GM23338 (cell line): ENCODE results near the gene SLC10A6.

Experiments
- CREB1 ChIP-seq: fragments of 250-450 bp; sonication (Bioruptor Pico); IDR thresholded peaks from 2 replicates; pipeline ENCODE4 v1.5.0; 2020; ENCODE audit warnings: low read depth, mild to moderate bottlenecking, moderate library complexity
- EZH2 ChIP-seq: fragments of 200-600 bp; sonication (generic); IDR thresholded peaks from one replicate; pipeline ENCODE4 v1.8.0; 2017; ENCODE audit warnings: antibody characterized with exemption, mild to moderate bottlenecking, low read depth; ENCODE audit not compliant: unreplicated experiment
- EZH2phosphoT487 ChIP-seq: fragments of 200-600 bp; sonication (generic); IDR thresholded peaks from one replicate; pipeline ENCODE4 v1.8.1; 2018; ENCODE audit warnings: antibody characterized with exemption; ENCODE audit not compliant: unreplicated experiment
- JUNB ChIP-seq: IDR thresholded peaks from one replicate; pipeline ENCODE4 v1.6.1; 2016; ENCODE audit warnings: antibody characterized with exemption; ENCODE audit not compliant: unreplicated experiment
- NANOG ChIP-seq: IDR thresholded peaks from 2 replicates; pipeline ENCODE4 v1.6.1; 2016; ENCODE audit warnings: antibody characterized with exemption, borderline replicate concordance
- POLR2AphosphoS5 ChIP-seq: IDR thresholded peaks from 2 replicates; pipeline ENCODE4 v1.6.1; 2016; ENCODE audit warnings: antibody characterized with exemption, low read depth
- ZNF114 ChIP-seq: fragments of 250-450 bp; sonication (Bioruptor Pico); IDR thresholded peaks from 2 replicates; pipeline ENCODE4 v1.5.0; 2020; ENCODE audit warnings: mild to moderate bottlenecking, moderate library complexity
- TF ChIP-seq, protein P1 (sequence below), 2 experiments: fragments of 200-600 bp in 1 of 2; sonication (generic) in 1 of 2; conservative IDR thresholded peaks; 2 replicates each; pipeline versions ENCODE4 v1.5.1 to v1.6.1; 2016 to 2017; ENCODE audit warnings: antibody characterized with exemption in 2 of 2, low read depth in 2 of 2, mild to moderate bottlenecking in 2 of 2, moderate library complexity in 1 of 2
- TF ChIP-seq, protein P2 (sequence below): IDR thresholded peaks from one replicate; pipeline ENCODE4 v1.6.1; 2018; ENCODE audit warnings: antibody characterized with exemption; ENCODE audit not compliant: unreplicated experiment
- TF ChIP-seq, protein P3 (sequence below): IDR thresholded peaks from 2 replicates; pipeline ENCODE4 v1.6.1; 2016; ENCODE audit warnings: antibody characterized with exemption

DNA sequence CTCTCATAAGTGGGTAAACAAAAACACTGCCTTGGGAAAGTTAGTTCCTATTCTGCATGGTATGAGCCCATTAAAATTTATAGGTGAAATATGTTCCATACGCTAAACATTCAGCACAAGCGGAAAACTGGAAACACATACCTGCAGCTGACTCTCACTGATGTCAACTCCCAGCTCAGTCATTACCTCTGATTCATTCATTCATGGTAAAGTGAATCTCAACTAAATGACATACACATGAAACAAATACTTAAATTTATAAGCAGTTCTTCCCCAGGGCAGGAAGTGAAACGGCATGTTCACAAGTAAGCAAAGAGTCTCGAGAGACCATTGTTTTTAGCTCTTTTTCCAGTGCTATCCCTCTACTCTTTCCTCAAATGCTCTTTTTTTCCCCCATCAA, 1.6 kb downstream of the SLC10A6 start:
- TF ChIP-seq, protein P1, sequence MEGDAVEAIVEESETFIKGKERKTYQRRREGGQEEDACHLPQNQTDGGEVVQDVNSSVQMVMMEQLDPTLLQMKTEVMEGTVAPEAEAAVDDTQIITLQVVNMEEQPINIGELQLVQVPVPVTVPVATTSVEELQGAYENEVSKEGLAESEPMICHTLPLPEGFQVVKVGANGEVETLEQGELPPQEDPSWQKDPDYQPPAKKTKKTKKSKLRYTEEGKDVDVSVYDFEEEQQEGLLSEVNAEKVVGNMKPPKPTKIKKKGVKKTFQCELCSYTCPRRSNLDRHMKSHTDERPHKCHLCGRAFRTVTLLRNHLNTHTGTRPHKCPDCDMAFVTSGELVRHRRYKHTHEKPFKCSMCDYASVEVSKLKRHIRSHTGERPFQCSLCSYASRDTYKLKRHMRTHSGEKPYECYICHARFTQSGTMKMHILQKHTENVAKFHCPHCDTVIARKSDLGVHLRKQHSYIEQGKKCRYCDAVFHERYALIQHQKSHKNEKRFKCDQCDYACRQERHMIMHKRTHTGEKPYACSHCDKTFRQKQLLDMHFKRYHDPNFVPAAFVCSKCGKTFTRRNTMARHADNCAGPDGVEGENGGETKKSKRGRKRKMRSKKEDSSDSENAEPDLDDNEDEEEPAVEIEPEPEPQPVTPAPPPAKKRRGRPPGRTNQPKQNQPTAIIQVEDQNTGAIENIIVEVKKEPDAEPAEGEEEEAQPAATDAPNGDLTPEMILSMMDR (conservative IDR thresholded peaks at IDR 0.05; ENCODE audit: low read depth in 2 of 2): no peak
- no peak for TF ChIP-seq POLR2AphosphoS5
- TF ChIP-seq, protein P2, sequence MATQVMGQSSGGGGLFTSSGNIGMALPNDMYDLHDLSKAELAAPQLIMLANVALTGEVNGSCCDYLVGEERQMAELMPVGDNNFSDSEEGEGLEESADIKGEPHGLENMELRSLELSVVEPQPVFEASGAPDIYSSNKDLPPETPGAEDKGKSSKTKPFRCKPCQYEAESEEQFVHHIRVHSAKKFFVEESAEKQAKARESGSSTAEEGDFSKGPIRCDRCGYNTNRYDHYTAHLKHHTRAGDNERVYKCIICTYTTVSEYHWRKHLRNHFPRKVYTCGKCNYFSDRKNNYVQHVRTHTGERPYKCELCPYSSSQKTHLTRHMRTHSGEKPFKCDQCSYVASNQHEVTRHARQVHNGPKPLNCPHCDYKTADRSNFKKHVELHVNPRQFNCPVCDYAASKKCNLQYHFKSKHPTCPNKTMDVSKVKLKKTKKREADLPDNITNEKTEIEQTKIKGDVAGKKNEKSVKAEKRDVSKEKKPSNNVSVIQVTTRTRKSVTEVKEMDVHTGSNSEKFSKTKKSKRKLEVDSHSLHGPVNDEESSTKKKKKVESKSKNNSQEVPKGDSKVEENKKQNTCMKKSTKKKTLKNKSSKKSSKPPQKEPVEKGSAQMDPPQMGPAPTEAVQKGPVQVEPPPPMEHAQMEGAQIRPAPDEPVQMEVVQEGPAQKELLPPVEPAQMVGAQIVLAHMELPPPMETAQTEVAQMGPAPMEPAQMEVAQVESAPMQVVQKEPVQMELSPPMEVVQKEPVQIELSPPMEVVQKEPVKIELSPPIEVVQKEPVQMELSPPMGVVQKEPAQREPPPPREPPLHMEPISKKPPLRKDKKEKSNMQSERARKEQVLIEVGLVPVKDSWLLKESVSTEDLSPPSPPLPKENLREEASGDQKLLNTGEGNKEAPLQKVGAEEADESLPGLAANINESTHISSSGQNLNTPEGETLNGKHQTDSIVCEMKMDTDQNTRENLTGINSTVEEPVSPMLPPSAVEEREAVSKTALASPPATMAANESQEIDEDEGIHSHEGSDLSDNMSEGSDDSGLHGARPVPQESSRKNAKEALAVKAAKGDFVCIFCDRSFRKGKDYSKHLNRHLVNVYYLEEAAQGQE: no peak
- no peak for TF ChIP-seq EZH2phosphoT487
- TF ChIP-seq JUNB: no peak
- no peak for TF ChIP-seq EZH2
- TF ChIP-seq, protein P3, sequence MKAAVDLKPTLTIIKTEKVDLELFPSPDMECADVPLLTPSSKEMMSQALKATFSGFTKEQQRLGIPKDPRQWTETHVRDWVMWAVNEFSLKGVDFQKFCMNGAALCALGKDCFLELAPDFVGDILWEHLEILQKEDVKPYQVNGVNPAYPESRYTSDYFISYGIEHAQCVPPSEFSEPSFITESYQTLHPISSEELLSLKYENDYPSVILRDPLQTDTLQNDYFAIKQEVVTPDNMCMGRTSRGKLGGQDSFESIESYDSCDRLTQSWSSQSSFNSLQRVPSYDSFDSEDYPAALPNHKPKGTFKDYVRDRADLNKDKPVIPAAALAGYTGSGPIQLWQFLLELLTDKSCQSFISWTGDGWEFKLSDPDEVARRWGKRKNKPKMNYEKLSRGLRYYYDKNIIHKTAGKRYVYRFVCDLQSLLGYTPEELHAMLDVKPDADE: no peak
- TF ChIP-seq ZNF114 (CRISPR knock-in tag): no peak
- TF ChIP-seq CREB1 (CRISPR knock-in tag): no peak
- TF ChIP-seq NANOG: no peak
